Nucleus accumbens (tissue), 56 donors: Measurements from ENCODE around the gene HOXC9.

Experiments
- DNase-seq, 56 donors: peaks; one replicate each; lab custom pipeline; 2025; lab: John Stamatoyannopoulos, UW

Gene HOXC9

DNA sequence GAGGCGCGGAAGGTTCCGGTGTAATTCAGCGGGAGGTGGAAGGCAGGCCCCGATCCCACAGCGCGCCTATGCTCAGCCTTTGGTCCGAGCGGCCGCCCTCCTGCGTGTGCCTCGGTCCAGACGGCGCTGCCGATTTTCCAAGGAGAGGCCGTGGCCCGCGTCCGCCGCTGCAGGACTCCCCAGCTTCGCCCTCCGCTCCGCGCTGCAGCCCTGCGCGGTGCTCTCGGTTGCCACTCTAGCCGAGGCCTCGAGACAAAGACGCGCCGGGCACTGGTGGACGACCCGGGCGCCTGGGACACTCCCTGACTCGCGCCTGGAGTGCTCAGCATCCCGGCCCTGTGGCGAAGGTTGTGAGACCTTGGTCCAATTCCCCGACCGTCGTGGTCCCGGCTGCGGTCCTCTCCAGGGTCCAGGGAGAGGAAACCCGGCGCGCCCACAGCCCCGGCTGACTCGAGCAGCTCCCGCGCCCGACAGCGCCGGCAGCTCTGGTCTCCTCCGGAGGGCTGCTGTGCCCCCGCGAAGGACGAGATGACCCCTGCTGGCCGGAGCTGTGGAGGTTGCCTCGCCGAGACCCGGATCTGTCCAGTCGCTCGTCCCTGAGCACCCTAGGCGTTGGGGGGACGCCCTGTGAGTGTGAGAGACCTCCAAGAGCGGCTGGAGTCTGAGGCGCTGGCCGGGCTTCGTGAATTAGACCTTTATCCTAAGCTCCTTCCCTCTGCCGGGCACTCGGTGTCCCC, 38.8 kb upstream of the HOXC9 start:
- DNase-seq: no peak

DNA sequence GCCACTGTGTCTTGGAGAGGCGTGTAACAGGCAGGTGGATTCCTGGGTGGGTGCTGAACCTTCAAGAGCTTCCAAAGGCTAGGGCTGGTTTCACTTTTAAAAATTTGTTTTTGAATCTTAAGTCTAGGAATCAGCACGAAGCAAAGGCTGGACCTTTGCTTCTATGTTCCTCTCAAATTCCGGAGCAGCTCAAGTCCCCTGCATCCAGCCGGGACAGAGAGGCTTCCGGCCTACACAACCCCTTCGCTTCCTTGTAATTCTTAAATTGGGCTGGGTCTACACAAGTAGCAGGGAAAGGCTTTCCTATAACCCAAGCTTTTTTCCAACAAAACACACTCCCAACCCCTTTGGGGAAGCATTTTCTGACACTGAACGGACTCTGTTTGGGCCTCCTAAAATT, 37.0 kb upstream of the HOXC9 start:
- no peak for DNase-seq

DNA sequence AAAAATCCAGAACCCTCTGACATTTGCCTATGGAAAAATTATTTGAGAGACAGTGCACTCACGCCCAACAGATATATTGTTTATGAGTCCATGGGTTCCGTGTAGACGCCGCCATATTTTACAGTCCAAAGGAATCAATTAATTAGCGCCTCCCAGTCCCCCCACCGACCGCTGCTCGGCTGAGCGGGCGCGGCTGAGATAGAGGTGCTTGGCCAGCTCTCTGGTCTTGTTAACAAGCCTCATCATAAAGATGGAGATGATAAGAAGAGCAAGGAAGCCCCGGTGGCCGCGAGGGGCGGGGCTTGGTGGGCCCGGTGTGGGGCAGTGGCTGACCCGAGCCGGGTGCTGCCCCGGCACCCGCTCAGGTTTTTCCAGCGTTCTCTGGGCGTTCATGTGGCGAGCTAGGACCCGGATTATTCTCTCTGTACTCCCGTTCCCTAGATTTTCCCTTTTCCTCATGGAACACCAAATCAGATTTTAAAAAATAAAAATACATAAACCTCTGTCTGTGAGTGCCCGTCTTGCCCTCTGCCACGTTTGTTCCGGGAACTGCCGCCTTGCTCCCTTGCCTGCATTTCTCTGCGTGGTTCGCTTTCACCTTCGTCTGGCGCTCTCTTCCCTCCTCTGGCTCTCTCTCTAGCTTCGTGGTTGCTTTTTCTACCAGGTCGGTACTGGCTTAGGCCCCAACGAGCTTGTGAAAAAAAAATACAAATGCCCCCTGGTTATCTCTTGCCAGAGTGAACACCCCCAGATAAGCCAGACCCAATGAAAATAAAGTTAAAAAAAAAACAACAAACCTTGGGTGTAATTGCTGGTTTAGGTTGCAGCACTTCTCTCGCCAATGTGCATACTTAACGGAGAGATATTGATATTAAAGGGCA, 36.3 kb upstream of the HOXC9 start:
- no peak for DNase-seq

DNA sequence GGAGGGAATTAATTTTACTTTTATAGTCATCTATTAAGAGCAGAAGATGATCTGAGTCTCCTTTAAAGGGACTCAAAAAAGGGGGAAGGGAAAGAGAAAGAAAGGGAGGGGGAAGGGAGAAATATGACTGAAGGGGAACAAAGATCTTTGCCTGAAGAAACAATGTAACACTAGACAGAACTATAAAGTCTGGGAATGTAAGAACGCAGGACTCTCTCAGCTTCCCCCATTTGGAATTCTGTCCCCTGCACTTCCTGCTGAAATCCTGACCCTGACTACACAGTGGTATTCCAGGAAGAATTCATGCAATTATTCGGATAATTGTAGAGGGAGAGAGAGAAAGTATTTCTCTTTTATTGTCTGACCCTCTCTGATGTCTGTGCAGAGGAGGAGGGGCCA, 35.6 kb upstream of the HOXC9 start:
- no peak for DNase-seq

DNA sequence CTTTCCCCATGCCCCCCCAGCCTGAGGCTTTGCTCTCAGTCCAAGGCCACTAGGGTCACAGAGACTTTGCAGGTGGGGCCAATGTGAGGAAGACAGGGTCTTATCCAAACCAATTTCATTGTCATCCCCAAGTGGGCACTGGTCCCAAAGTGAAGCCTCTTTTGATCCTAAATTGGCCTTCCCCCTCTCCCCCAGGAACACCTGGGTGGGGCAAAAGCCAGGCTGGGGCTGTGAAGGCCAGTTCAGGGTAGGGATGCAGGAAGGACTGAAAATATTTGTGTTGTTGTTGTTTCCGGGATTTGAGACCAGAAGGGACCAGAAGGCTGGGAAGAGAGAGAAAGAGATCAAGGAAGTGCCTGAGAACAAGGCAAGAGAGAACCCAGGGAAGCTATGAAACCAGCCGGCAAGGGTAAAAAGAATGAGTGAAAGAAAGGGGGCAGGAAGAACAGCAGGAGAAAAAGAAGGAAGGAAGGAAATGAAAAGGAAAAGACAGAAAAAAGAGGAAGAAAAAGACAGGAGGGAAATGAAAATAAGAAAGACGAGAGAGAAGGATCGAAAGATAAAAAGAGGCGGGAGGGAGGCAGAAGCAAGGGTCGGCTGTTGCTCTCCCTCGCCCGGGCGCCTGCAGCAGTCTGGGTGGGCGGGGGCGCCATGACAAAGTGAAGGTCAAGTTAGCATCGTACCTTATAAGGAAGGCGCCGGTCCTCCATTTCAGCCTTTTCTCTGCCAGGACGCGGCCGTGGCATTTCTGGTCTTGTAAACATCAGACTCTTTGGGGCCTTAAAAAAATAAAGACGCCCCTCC, 34.5 kb upstream of the HOXC9 start:
- no peak for DNase-seq

DNA sequence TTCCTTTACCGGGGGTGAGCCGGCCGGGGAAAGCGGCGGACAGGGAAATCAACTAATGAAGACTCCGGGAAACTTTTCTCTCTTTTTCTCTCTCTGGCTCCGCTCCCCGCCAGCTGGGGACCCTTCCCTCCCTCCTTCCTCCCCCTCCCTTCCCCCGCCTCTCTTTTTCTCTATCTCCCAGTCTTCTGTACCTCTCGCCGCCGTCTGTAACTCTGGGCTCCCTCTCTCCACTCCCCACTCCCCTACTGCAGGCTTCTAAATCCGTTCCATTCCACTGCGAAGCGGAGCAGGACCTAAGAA, 33.9 kb upstream of the HOXC9 start:
- DNase-seq: no peak

DNA sequence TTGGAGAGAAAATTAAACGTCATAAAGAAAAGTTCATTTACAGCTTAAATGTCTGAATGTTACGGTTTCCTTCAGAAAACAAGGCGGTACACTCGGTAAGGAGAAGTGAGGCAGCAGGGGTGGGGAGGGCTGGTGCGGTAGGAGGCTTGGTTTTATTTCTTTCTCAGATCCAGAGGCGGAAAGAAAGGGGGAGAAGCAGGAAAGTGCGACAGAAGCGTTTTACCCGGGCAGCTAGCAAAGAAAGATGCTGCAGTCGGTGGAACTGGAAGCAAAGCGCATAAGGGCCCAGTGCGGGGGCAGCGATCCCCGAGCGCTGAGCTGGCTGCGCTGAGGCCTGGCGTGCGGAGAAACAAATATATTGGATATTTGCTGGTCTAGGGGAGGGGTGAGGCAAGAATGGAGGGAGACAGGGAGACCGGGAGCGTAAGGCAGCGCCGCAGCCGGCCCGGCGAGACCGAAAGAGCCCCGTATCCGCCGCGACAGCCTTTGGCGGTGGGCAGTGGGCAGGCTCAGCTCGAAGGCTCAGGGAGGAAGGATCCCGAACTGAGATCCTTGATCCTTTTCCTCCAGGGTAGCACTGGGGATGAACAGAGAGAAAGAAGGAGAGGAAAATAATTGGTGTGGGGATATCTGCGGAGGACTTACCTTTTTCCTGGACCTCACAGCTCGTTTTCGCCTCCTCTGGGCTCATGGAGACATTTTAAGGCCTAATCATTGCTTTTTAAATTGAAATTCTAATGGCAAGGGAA, 33.4 kb upstream of the HOXC9 start:
- no peak for DNase-seq

DNA sequence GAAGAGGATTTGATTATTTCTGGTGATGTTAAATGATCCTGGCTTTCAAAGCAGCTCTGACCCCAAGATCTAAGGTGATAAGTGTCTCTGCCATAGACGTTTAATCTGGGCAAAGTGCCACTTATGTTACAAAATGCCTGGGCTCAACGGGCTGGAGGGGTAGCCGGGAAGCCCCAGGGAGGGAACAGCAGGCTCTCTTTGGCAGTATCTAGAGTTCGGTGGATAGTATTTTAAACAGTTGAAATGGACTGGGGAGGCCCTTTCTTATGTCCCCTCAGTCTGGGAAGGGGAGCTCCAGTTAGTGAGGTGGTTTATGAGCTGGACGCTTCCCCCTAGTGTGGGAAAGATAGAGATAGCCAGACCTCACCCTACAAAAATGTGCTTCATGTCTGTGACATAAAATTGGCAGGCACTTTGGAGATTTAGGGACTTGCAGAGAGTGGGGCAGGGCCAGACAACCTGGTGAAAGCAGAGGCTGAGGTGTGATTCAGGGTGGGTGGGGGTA, 32.5 kb upstream of the HOXC9 start:
- DNase-seq: no peak

DNA sequence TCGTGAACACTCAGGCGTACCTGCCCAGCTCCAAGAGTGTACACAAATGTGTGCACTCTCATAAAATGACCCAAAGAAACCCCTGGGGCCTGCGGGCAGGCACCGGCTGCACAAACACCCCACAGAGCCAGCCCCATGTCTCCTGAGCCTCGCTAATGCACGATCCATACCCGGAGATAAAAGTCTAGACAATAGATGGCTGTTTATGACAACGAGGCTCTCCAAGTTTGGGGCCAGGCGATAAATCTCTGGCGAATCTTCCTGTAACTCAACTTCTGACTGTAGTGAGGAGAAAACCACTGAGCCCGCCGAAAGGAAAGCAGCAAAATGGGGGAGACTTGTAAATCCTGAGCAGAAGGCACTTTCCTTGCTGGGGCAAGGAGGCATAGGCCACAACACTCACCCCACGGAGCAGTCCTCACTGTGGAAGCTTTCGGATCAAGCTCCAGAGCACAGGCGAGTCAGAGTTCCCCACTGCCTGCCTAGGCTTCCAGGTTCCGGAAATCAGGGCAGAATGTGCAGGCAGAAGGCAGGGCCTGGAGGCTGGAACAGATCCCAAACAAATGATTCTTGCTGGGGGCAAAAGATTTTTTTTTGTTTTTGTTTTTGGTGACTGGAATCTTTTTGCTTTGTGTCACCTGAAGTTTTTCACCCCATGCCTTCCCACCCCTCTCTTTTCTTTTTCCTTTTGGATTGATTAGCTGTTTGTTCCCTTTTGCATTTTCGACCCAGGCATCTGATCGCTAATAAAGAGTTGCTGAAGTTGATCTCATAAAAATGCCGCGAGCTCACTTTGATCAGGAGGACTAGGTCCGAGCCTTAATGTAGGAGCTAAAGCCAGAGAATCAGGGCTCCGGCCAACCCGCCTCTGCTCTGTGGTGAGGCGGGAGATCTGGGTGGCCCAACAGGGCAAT, 31.5 kb upstream of the HOXC9 start:
- DNase-seq: no peak

DNA sequence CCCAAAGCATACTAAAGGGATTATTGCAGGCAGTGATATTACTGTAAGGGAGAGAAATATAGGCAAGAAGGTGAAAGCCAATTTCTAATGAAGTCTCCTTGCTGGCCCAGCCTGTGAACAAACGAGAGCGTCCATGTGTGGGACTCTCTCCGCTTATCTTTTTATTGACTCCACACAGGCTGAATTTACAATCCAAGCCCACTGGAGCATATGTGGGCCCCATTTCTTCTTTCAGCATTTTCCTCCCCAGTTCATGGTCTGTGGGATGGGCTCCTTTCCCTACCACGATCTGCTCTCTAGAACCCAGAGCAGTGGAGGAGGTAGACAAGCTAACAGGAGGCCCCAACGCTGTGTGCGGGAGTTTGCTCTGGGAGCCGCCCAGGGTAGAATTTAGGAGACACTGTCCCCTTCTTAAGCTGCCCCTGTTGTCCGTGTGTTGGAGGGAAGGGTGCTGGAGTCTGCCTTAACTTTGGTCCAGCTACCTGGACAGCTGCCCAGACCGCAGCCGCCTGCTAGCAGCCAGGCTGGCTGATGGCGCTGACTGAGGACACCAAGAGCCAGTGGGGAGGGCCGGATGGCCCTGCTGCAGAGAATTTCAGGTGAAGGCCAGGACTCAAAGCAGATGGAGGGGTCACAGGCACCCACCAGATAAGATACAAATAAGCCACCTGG, 30.2 kb upstream of the HOXC9 start:
- no peak for DNase-seq

DNA sequence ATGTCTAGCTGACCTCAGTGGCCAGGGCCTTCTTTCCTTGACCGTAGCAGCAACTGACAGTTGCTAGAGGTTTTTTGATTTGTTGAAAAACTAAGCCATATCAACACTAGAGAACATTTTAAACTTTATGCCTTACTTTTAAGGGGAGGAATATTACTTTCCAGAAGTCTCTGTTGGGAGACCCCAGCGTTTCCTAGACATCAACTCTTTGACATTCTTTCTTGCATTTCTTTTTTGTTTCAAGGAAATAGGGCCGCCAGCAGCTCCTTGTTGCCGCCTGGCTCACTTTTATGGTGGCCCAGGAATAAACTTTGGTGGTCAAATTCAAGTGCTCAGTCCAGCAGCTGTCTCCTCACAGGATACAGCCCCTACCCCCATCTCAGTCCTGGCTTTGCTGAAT, 29.5 kb upstream of the HOXC9 start:
- DNase-seq: no peak

DNA sequence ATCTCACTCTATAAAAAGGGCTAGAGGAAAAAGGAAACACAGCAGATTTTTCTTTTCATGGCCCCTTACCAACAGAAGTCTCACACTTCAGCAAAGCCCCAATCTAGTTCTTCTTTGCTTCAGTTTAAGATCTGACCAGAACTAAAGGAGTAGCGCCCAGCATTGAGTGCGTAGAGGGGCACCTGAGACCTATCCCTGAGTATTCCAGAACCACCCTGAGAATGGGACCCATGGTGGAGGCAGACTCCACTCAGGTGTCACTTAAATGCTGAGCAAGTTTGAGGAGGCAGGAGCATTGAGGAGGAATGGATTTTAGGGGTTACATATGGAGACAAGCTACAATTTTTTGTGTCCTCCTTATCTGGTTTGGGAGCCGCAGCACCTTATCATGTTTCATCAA, 28.8 kb upstream of the HOXC9 start:
- DNase-seq: no peak

DNA sequence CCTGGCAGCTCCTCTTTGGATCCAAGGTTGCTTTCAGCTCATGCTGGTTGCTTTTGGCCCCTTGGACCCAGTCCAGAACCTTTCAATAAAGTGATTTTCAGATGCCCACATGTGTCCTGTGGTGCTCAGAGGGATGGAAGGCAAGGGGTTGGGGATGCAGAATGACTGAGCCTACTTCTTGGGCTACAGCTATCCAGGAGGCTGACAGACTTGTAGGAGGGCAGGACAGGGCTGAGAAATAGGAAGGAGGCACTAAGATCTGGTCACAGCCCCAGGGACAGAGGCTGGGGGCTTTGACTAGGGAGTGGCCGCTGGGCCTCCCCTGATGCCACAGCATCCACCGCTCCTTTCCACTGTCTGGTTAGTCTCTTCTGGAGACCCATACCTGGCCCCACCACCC, 28.3 kb upstream of the HOXC9 start:
- no peak for DNase-seq

DNA sequence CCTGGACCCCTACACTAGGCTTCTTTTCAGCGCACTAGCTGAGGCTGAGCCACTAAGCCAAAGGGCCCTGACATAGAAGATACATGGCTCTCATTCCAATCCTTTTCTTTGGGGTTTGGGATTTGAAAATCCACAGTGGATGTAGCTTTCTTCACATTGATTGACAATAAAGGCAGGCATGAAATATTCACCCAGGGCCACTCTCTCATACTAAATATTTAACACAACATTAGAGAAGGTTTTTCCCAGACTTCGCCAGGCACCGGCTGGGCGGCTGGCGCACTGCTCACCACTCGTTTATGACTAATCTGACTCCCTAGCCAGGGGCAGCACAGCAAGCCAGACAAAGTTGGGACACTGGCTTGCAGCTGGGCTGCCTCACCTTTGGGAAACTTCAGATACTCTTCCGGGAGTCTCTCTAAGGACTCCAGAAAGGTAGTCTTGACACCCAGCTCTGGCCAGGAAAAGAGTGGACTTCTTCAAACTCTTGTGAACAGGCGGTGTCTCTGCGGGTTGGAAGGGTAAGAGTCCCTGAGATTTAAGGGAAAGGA, 27.7 kb upstream of the HOXC9 start:
- no peak for DNase-seq

DNA sequence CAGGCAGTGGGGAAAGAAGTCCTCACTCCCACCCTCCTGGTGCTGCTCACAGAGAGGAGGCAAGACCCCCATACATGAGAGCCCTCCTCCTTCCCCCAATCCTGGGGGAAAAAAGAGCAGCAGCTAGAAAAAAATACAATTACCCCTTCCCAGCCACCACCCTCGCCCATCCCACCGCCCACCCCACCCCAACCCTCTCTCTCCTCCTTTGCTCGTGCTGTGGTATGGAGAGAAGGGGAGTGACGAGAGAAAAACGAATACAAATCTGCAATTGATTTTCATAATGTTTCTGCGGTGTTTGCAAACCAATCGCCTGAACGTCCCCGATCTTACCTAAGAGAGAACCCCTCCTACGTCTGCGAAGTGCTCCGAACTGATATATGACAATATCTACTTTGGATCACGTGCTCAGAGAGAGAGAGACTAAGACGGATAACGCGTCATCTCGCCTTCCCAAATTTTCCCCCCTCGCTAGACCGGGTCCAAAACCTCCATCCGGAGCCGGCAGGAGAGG, 27.2 kb upstream of the HOXC9 start, which contains the start of gene HOXC11:
Gene HOXC11 (plus strand): TSS at position 405 of the 514 bp plus-strand sequence. CDS start 116 bp downstream, outside the sequence.
- no peak for DNase-seq

DNA sequence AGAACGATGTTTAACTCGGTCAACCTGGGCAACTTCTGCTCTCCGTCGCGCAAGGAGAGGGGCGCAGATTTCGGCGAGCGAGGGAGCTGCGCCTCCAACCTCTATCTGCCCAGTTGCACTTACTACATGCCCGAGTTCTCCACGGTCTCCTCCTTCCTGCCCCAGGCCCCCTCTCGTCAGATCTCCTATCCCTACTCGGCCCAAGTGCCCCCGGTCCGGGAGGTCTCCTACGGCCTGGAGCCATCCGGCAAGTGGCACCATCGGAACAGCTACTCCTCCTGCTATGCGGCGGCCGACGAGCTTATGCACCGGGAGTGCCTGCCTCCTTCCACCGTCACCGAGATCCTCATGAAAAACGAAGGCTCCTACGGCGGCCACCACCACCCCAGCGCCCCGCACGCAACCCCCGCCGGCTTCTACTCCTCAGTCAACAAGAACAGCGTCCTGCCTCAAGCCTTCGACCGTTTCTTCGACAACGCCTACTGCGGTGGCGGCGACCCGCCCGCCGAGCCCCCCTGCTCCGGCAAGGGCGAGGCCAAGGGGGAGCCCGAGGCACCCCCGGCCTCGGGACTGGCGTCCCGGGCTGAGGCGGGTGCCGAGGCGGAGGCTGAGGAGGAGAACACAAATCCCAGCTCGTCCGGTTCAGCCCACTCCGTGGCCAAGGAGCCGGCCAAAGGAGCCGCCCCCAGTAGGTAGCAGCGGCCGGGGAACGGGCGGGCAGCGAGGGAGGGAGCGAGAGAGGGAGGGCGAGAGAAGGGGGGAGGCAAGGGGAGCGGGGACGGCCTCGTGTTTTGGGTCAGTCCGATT, 26.5 kb upstream of the HOXC9 start:
- DNase-seq: no peak
